BLaER1 treated with 17β-estradiol and CSF1 and Interleukin-3, amounts not matched to agents 10 nM and 100 nM (cell line): ENCODE measurements around the gene CSNK1G2.

Experiments
- H3K27ac ChIP-seq, 11 experiments: shearing (Covaris generic); formaldehyde crosslinking; 2 replicates each; pipeline ENCODE4 v1.8.1; 2022
- H3K27me3 ChIP-seq, 11 experiments: shearing (Covaris generic); formaldehyde crosslinking; 2 replicates each; pipeline ENCODE4 v1.8.1; 2022
- H3K36me3 ChIP-seq, 11 experiments: shearing (Covaris generic); formaldehyde crosslinking; 2 replicates each; pipeline ENCODE4 v1.8.1; 2022
- H3K4me1 ChIP-seq, 10 experiments: shearing (Covaris generic); formaldehyde crosslinking; 2 replicates each; pipeline ENCODE4 v1.8.1; 2022
- H3K4me2 ChIP-seq, 11 experiments: shearing (Covaris generic); formaldehyde crosslinking; 2 replicates each; pipeline ENCODE4 v1.8.1; 2022
- H3K4me3 ChIP-seq, 10 experiments: shearing (Covaris generic); formaldehyde crosslinking; 2 replicates each; pipeline ENCODE4 v1.8.1; 2022
- H3K9ac ChIP-seq, 11 experiments: shearing (Covaris generic); formaldehyde crosslinking; 2 replicates each; pipeline ENCODE4 v1.8.1; 2022
- H3K9me3 ChIP-seq, 11 experiments: shearing (Covaris generic); formaldehyde crosslinking; replicated peaks in 1 of 11; 2 replicates each; pipeline ENCODE4 v1.8.1; 2022
- H4K20me1 ChIP-seq, 11 experiments: shearing (Covaris generic); formaldehyde crosslinking; 2 replicates each; pipeline ENCODE4 v1.8.1; 2022
- Cebpa-rat ChIP-seq, 11 experiments: shearing (Covaris generic); IDR thresholded peaks; 2 replicates each; pipeline ENCODE4 v1.8.1; 2022

The CSNK1G2 gene

GRCh38 chr19:1941146-1942077 is at the start of gene CSNK1G2:
CSNK1G2 (plus strand) TSS chr19:1941172; CDS start chr19:1969773, 28,601 bp downstream.
- TF ChIP-seq Cebpa-rat (IDR thresholded peaks at IDR 0.05): no peak
- peaks cover 39 to 58% (median 52%) of the 10 kb centered on the region in 10 experiments for H3K4me1 ChIP-seq

GRCh38 chr19:1893791-1894190 is 47.2 kb upstream of the CSNK1G2 start:
- Histone ChIP-seq H3K27ac (peak overlapping the region in 4 of 11 experiments; percentile 22 to 84 (median 28); a peak in 5 of 22 replicates), H4K20me1 (no peaks in the 10 kb centered on the region), H3K27me3 (no peaks in the 10 kb centered on the region), H3K9ac (no peak overlapping the region), H3K36me3 (no peaks in the 10 kb centered on the region), H3K4me3 (no peak overlapping the region), H3K4me1 (peaks cover 36 to 67% (median 60%) of the 10 kb centered on the region in 10 experiments), H3K9me3 (no peaks in the 10 kb centered on the region), H3K4me2 (peak overlapping the region in 6 of 11 experiments; percentile 8 to 87 (median 58); a peak in 6 of 22 replicates)
- no peak for TF ChIP-seq Cebpa-rat (IDR thresholded peaks at IDR 0.05)

More at GRCh38 chr19:1941146-1942077, at the start of gene CSNK1G2:
- no peaks in the 10 kb centered on the region for H3K27me3 ChIP-seq
- H3K9me3 ChIP-seq: no peaks in the 10 kb centered on the region
- peak within 1 kb of the TSS; percentile 89 to 97 (median 94) for H3K27ac ChIP-seq
- peak within 1 kb of the TSS; percentile 94 to 100 (median 98) for H3K4me2 ChIP-seq
- peak within 1 kb of the TSS; percentile 89 to 97 (median 94) for H3K9ac ChIP-seq
- H3K36me3 ChIP-seq: no peaks in the 10 kb centered on the region
- peak within 1 kb of the TSS; percentile 68 to 87 (median 75) for H3K4me3 ChIP-seq
- peaks cover 36 to 47% (median 44%) of the 10 kb centered on the region in 11 experiments for H4K20me1 ChIP-seq

- Histone ChIP-seq H3K27ac (peak overlapping the region; percentile 71 to 91 (median 82)), H3K9ac (peak overlapping the region; percentile 60 to 80 (median 73); a peak in 20 of 22 replicates), H3K36me3 (no peaks in the 10 kb centered on the region), H3K27me3 (no peaks in the 10 kb centered on the region), H3K4me2 (peak overlapping the region; percentile 65 to 92 (median 83)), H3K4me3 (peak overlapping the region in 5 of 10 experiments; percentile 30 to 57 (median 43); a peak in 3 of 20 replicates), H3K4me1 (peaks cover 41 to 71% (median 65%) of the 10 kb centered on the region in 10 experiments), H3K9me3 (no peaks in the 10 kb centered on the region), H4K20me1 (no peaks in the 10 kb centered on the region)
- TF ChIP-seq Cebpa-rat (IDR thresholded peaks at IDR 0.05): no peak
These were observed 44.5 kb upstream of the CSNK1G2 start for GRCh38 chr19:1896508-1896907.

- Histone ChIP-seq H3K4me3 (no peak overlapping the region), H3K9me3 (no peaks in the 10 kb centered on the region), H3K36me3 (peaks cover 0 to 5% (median 0%) of the 10 kb centered on the region in 11 experiments; a peak in 2 of 22 replicates), H3K27ac (peak overlapping the region in 2 of 11 experiments; percentile 20 to 32; a peak in 1 of 22 replicates), H3K9ac (no peak overlapping the region; a peak in 1 of 22 replicates), H3K4me1 (peaks cover 49 to 79% (median 59%) of the 10 kb centered on the region in 10 experiments), H3K4me2 (peak overlapping the region in 5 of 11 experiments; percentile 14 to 48 (median 26); a peak in 10 of 22 replicates), H3K27me3 (no peaks in the 10 kb centered on the region), H4K20me1 (peaks cover under 1 to 14% (median 5%) of the 10 kb centered on the region in 11 experiments; a peak in 18 of 22 replicates)
- no peak for TF ChIP-seq Cebpa-rat (IDR thresholded peaks at IDR 0.05)
These were observed 39.0 kb upstream of the CSNK1G2 start for GRCh38 chr19:1901940-1902404.

GRCh38 chr19:1902923-1903322 is 38.0 kb upstream of the CSNK1G2 start:
- H3K27me3 ChIP-seq: no peaks in the 10 kb centered on the region
- no peak overlapping the region for H3K4me3 ChIP-seq
- H3K4me2 ChIP-seq: peak overlapping the region; percentile 56 to 96 (median 80); a peak in 21 of 22 replicates
- peaks cover 0 to 9% (median 0%) of the 10 kb centered on the region in 11 experiments; a peak in 5 of 22 replicates for H3K36me3 ChIP-seq
- H3K4me1 ChIP-seq: peaks cover 49 to 80% (median 62%) of the 10 kb centered on the region in 10 experiments
- H3K9me3 ChIP-seq: no peaks in the 10 kb centered on the region
- H4K20me1 ChIP-seq: peaks cover 10 to 24% (median 14%) of the 10 kb centered on the region in 11 experiments
- peak overlapping the region in 6 of 11 experiments; percentile 2 to 87 (median 20); a peak in 4 of 22 replicates for H3K9ac ChIP-seq
- no peak for TF ChIP-seq Cebpa-rat (IDR thresholded peaks at IDR 0.05)
- peak overlapping the region in 5 of 11 experiments; percentile 17 to 94 (median 82); a peak in 7 of 22 replicates for H3K27ac ChIP-seq

GRCh38 chr19:1904860-1905109 is 36.2 kb upstream of the CSNK1G2 start:
- no peak for TF ChIP-seq Cebpa-rat (IDR thresholded peaks at IDR 0.05)
- H3K4me1 ChIP-seq: peaks cover 64 to 85% (median 76%) of the 10 kb centered on the region in 10 experiments
- H3K4me2 ChIP-seq: peak overlapping the region; percentile 56 to 96 (median 80)
- H3K27me3 ChIP-seq: no peaks in the 10 kb centered on the region
- H4K20me1 ChIP-seq: peaks cover 28 to 42% (median 33%) of the 10 kb centered on the region in 11 experiments
- no peaks in the 10 kb centered on the region for H3K9me3 ChIP-seq
- H3K9ac ChIP-seq: peak overlapping the region; percentile 81 to 93 (median 90); a peak in 20 of 22 replicates
- H3K36me3 ChIP-seq: peaks cover 0 to 16% (median 4%) of the 10 kb centered on the region in 11 experiments; a peak in 6 of 22 replicates
- peak overlapping the region; percentile 72 to 94 (median 89); a peak in 21 of 22 replicates for H3K27ac ChIP-seq
- H3K4me3 ChIP-seq: peak overlapping the region in 8 of 10 experiments; percentile 51 to 83 (median 67); a peak in 13 of 20 replicates

GRCh38 chr19:1905110-1905862 is 35.7 kb upstream of the CSNK1G2 start, which contains the start of the genes ADAT3 and SCAMP4:
ADAT3 (plus strand) TSS chr19:1905399; CDS start chr19:1912048, 6,649 bp downstream.
SCAMP4 (plus strand) TSS chr19:1905399; CDS start chr19:1915020, 9,621 bp downstream.
- Histone ChIP-seq H3K9ac (peak within 1 kb of the TSS; percentile 81 to 93 (median 90)), H4K20me1 (peaks cover 33 to 47% (median 38%) of the 10 kb centered on the region in 11 experiments), H3K9me3 (no peaks in the 10 kb centered on the region), H3K36me3 (peaks cover 0 to 16% (median 4%) of the 10 kb centered on the region in 11 experiments; a peak in 6 of 22 replicates), H3K4me2 (peak within 1 kb of the TSS; percentile 82 to 97 (median 95)), H3K27ac (peak within 1 kb of the TSS; percentile 82 to 94 (median 89)), H3K4me1 (peaks cover 69 to 90% (median 81%) of the 10 kb centered on the region in 10 experiments), H3K27me3 (no peaks in the 10 kb centered on the region), H3K4me3 (peak within 1 kb of the TSS; percentile 62 to 83 (median 70))
- TF ChIP-seq Cebpa-rat (IDR thresholded peaks at IDR 0.05): no peak

- Histone ChIP-seq H3K9ac (peak overlapping the region; percentile 81 to 93 (median 90)), H3K27ac (peak overlapping the region; percentile 82 to 94 (median 89); a peak in 21 of 22 replicates), H3K36me3 (peaks cover 0 to 16% (median 4%) of the 10 kb centered on the region in 11 experiments; a peak in 6 of 22 replicates), H3K4me1 (peaks cover 76 to 94% (median 83%) of the 10 kb centered on the region in 10 experiments), H3K4me2 (peak overlapping the region; percentile 82 to 97 (median 95)), H3K4me3 (peak overlapping the region; percentile 62 to 83 (median 70)), H3K9me3 (no peaks in the 10 kb centered on the region), H3K27me3 (no peaks in the 10 kb centered on the region), H4K20me1 (peaks cover 40 to 53% (median 44%) of the 10 kb centered on the region in 11 experiments)
- TF ChIP-seq Cebpa-rat (IDR thresholded peaks at IDR 0.05): no peak
These were observed 35.1 kb upstream of the CSNK1G2 start for GRCh38 chr19:1905863-1906375.
